ENCODE data around the gene MINDY2.

GRCh38 chr15:58773024-58773423 lies 1.9 kb downstream of the MINDY2 start:
- TF ChIP-seq CTCF (IDR thresholded peaks at IDR 0.05) (no peak), TCF7L2 (IDR thresholded peaks at IDR 0.05; ENCODE audit: low read depth, low read length) (no peak), POLR2AphosphoS5 (IDR thresholded peaks at IDR 0.05; ENCODE audit: low read depth, low read length) (no peak), REST (IDR thresholded peaks at IDR 0.05; ENCODE audit: insufficient read depth in 1 of 2, low read depth in 2 of 2, low read length in 1 of 2) (no peak), SIN3A (IDR thresholded peaks at IDR 0.05; ENCODE audit: borderline replicate concordance, insufficient read depth, low read depth, low read length) (no peak)
